Endothelial cell of umbilical vein (primary cell): Measurements from ENCODE around the gene SCARF1. TPM values are rescaled to one million over a fixed set of nuclear protein-coding genes. Genes with fewer than 3 reads are reported as not detected.

ENCODE experiments used
- BruUV-seq: library from RNA; stranded (reverse); fragments of 400-500 nt; replicated peaks from 2 replicates; lab custom pipeline; 2021; lab: Mats Ljungman, UMichigan
- CTCF ChIA-PET: fragments of 300-600, 350-600 bp; sonication (Branson Sonifier 250); formaldehyde crosslinking; loops from one replicate; lab custom pipeline; 2021; ENCODE audit warnings: antibody characterized with exemption, inconsistent platforms; lab: Charles Lee
- POLR2A ChIA-PET: fragments of 300-600, 350-600 bp; sonication (Branson Sonifier 250); formaldehyde crosslinking; loops from one replicate; lab custom pipeline; 2021; ENCODE audit warnings: antibody characterized with exemption, inconsistent platforms; lab: Charles Lee
- DNase-seq: peaks from one replicate; pipeline ENCODE4 v3.0.0-alpha.2; 2011; ENCODE audit warnings: low read depth, low spot score
- FAIRE-seq: peaks from 2 replicates; lab custom pipeline; 2011; peaks lifted over from hg19 to GRCh38; lab: Jason Lieb, UNC
- H2AFZ ChIP-seq: 2 replicates; pipeline ENCODE4 v1.6.0; 2012; ENCODE audit warnings: low read depth, low read length, control low read depth, inconsistent platforms
- H3K27ac ChIP-seq: 2 replicates; pipeline ENCODE4 v1.5.1; 2011; ENCODE audit warnings: low read depth, mild to moderate bottlenecking, control low read depth, low read length, moderate library complexity; ENCODE audit not compliant: insufficient read depth
- H3K27me3 ChIP-seq, 2 experiments: 2 replicates each; pipeline versions ENCODE4 v1.6.0 to v1.6.1; 2011; ENCODE audit warnings: low read length in 2 of 2, mixed read lengths in 1 of 2; ENCODE audit not compliant: control insufficient read depth in 2 of 2, insufficient read depth in 2 of 2
- H3K36me3 ChIP-seq, 2 experiments: 2 replicates in 1 of 2; 3 replicates in 1 of 2; pipeline ENCODE4 v1.5.1; 2011; ENCODE audit warnings: low read length in 2 of 2, mild to moderate bottlenecking in 1 of 2, moderate library complexity in 1 of 2; ENCODE audit not compliant: control insufficient read depth in 2 of 2, insufficient read depth in 2 of 2; ENCODE audit errors: extremely low read depth in 1 of 2
- H3K4me1 ChIP-seq: 3 replicates; pipeline ENCODE4 v1.5.1; 2011; ENCODE audit warnings: mild to moderate bottlenecking, low read length; ENCODE audit not compliant: control insufficient read depth, insufficient read depth; ENCODE audit errors: extremely low read depth
- H3K4me2 ChIP-seq: 2 replicates; pipeline ENCODE4 v1.6.1; 2011; ENCODE audit warnings: low read length, control low read depth, mixed read lengths; ENCODE audit not compliant: insufficient read depth
- H3K4me3 ChIP-seq, 3 experiments: fragments of 200-600 bp in 1 of 3; sonication (generic), shearing (Covaris generic) in 1 of 3; replicated peaks in 1 of 3; 2 replicates each; pipeline ENCODE4 v1.5.1; 2011 to 2016; ENCODE audit warnings: control low read depth in 3 of 3, low read length in 3 of 3, mild to moderate bottlenecking in 2 of 3, inconsistent platforms in 1 of 3, low read depth in 1 of 3, moderate library complexity in 1 of 3; ENCODE audit not compliant: insufficient read depth in 1 of 3
- H3K79me2 ChIP-seq: 2 replicates; pipeline ENCODE4 v1.6.0; 2012; ENCODE audit warnings: low read length, inconsistent platforms; ENCODE audit not compliant: control insufficient read depth, insufficient read depth
- H3K9ac ChIP-seq: replicated peaks from 2 replicates; pipeline ENCODE3; 2011; ENCODE audit warnings: low read length, control low read depth; ENCODE audit not compliant: insufficient read depth; ENCODE audit errors: extremely low read depth
- H3K9me1 ChIP-seq: replicated peaks from 3 replicates; pipeline ENCODE4 v1.6.0; 2011; ENCODE audit warnings: mild to moderate bottlenecking, low read length; ENCODE audit not compliant: control insufficient read depth, insufficient read depth; ENCODE audit errors: extremely low read depth
- H3K9me3 ChIP-seq: replicated peaks from 2 replicates; pipeline ENCODE4 v1.5.1; 2012; ENCODE audit warnings: low read length, inconsistent platforms; ENCODE audit not compliant: control insufficient read depth, insufficient read depth
- H4K20me1 ChIP-seq: replicated peaks from 2 replicates; pipeline ENCODE3; 2011; ENCODE audit warnings: mild to moderate bottlenecking, low read length; ENCODE audit not compliant: control insufficient read depth, insufficient read depth; ENCODE audit errors: extremely low read depth
- EZH2 ChIP-seq: IDR thresholded peaks from 2 replicates; pipeline ENCODE4 v1.6.1; 2012; ENCODE audit warnings: borderline replicate concordance, low read depth, mild to moderate bottlenecking, moderate library complexity, low read length, inconsistent platforms; ENCODE audit not compliant: severe bottlenecking
- FOS ChIP-seq: IDR thresholded peaks from 2 replicates; pipeline ENCODE4 v1.6.1; 2011; ENCODE audit warnings: mild to moderate bottlenecking, low read length, moderate library complexity, borderline replicate concordance; ENCODE audit not compliant: insufficient read depth
- GATA2 ChIP-seq: IDR thresholded peaks from 2 replicates; pipeline ENCODE4 v1.7.0; 2011; ENCODE audit warnings: low read depth, mild to moderate bottlenecking, moderate library complexity, mixed read lengths, low read length; ENCODE audit not compliant: insufficient read length, insufficient read depth
- JUN ChIP-seq: IDR thresholded peaks from 2 replicates; pipeline ENCODE4 v1.6.1; 2011; ENCODE audit warnings: borderline replicate concordance, low read depth; ENCODE audit not compliant: insufficient read length, insufficient read depth
- MYC ChIP-seq: IDR thresholded peaks from one replicate; pipeline ENCODE4 v1.6.1; 2011; ENCODE audit warnings: mild to moderate bottlenecking, low read depth, low read length
- POLR2A ChIP-seq: IDR thresholded peaks from 2 replicates; pipeline ENCODE4 v1.6.1; 2012; ENCODE audit warnings: low read depth, mild to moderate bottlenecking, control low read depth, low read length
- POLR2AphosphoS5 ChIP-seq: IDR thresholded peaks from 2 replicates; pipeline ENCODE4 v1.6.1; 2012; ENCODE audit warnings: low read depth, mild to moderate bottlenecking, control low read depth, low read length, moderate library complexity; ENCODE audit not compliant: insufficient read depth
- dilution Hi-C: fragments of 300-500 bp; cut with MboI; formaldehyde crosslinking; loops from one replicate; pipeline ENCODE4 v1.15.0; 2019; ENCODE audit warnings: low sequenced_read_pairs; ENCODE audit not compliant: extremely low pct_ligation_motif_present
- intact Hi-C: fragments of 100-400 bp; cut with micrococcal nuclease; formaldehyde crosslinking; loops from one replicate; pipeline ENCODE4 v1.10.0; 2022
- polyA plus RNA-seq, 4 experiments: library from polyadenylated mRNA; depleted of rRNA in 3 of 4; stranded (reverse) in 3 of 4; unstranded in 1 of 4; fragments of >200 nt; gene quantifications; 2 replicates each; pipeline versions ENCODE4 v1.2.1 to v1.2.3, GENCODE V29; 2011 to 2012; ENCODE audit warnings: missing spikeins in 1 of 4
- total RNA-seq: library from RNA; stranded (reverse); gene quantifications from 2 replicates; pipeline ENCODE4 v1.2.3, GENCODE V29; 2021
- TF ChIP-seq, protein P1 (sequence below): IDR thresholded peaks from 2 replicates; pipeline ENCODE4 v1.6.1; 2011; ENCODE audit not compliant: insufficient read depth, insufficient read length
- TF ChIP-seq, protein P2 (sequence below), 2 donors: IDR thresholded peaks; 1 replicate in 1 of 2; 2 replicates in 1 of 2; pipeline ENCODE4 v1.5.1; 2011; ENCODE audit warnings: low read length in 2 of 2, mild to moderate bottlenecking in 2 of 2, moderate library complexity in 2 of 2, control low read depth in 1 of 2, inconsistent platforms in 1 of 2, low read depth in 1 of 2; ENCODE audit not compliant: insufficient read depth in 1 of 2; ENCODE audit errors: extremely low read depth in 1 of 2

The SCARF1 gene
- total and polyA plus RNA-seq, 2 donors (not counting 3 experiments of a cell fraction or from before 2014, with no cell fraction given), result 52.8 to 93.7 TPM

DNA sequence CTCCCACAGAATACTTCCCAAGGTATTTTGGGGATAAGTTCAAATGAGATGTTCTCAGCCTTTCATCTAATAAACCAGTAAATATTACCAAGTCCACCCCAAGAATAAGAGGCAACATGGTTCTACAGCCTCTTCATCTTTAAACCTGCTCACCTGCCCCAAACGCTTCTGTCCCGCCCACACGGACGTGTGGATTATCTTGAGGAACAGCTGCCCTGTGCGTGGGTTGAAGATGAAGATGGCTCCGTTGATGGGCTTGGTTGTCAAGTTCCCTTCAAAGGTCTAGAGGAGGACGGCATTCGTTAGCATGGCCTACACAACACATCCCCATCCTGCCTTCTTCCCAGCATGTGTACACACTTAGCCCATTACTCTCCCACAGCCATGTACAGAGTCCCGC lies 12.6 kb upstream of the SCARF1 start:
- H3K36me3 ChIP-seq, result peaks cover 55 to 67% of the 10 kb centered on the region in 2 experiments
- no peak for DNase-seq

DNA sequence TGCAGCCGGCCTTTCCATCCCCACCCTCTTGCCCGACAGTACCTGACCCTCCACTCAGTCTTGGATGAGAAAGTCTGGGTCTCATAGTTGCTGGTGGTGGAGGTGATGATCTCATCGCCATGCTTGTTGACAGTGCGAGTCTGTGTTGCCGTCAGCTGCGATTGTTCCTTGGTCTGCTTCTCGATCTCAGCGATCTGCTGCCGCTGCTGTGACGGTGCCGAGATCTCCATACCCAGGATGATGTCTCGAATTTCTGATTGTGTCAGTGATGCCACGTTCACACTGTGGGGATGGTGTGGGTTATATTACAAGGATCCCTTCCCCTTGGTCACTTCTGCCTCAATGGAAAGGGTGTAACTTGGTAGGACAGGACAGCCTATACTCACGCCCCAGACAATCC lies 8.2 kb upstream of the SCARF1 start:
- dilution Hi-C loops, result no loop called here
- H3K4me3 ChIP-seq, result no peak overlapping the region
- POLR2A ChIA-PET, result no interaction called here
- intact Hi-C loops, result no loop called here
- no TSS peak for BruUV-seq
- peaks cover 9% of the 10 kb centered on the region for H3K4me1 ChIP-seq
- H3K79me2 ChIP-seq, result no peaks in the 10 kb centered on the region
- FAIRE-seq (no peak), DNase-seq (no peak)
- TF ChIP-seq, protein P1, sequence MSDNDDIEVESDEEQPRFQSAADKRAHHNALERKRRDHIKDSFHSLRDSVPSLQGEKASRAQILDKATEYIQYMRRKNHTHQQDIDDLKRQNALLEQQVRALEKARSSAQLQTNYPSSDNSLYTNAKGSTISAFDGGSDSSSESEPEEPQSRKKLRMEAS, result no peak
- TF ChIP-seq EZH2, result no peak
- TF ChIP-seq, protein P2, sequence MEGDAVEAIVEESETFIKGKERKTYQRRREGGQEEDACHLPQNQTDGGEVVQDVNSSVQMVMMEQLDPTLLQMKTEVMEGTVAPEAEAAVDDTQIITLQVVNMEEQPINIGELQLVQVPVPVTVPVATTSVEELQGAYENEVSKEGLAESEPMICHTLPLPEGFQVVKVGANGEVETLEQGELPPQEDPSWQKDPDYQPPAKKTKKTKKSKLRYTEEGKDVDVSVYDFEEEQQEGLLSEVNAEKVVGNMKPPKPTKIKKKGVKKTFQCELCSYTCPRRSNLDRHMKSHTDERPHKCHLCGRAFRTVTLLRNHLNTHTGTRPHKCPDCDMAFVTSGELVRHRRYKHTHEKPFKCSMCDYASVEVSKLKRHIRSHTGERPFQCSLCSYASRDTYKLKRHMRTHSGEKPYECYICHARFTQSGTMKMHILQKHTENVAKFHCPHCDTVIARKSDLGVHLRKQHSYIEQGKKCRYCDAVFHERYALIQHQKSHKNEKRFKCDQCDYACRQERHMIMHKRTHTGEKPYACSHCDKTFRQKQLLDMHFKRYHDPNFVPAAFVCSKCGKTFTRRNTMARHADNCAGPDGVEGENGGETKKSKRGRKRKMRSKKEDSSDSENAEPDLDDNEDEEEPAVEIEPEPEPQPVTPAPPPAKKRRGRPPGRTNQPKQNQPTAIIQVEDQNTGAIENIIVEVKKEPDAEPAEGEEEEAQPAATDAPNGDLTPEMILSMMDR (IDR thresholded peaks at IDR 0.05; ENCODE audit: extremely low read depth in 1 of 2, insufficient read depth in 1 of 2, low read depth in 1 of 2, low read length in 2 of 2), result no peak
- no peak for TF ChIP-seq POLR2A
- no peak for TF ChIP-seq JUN
- TF ChIP-seq FOS, result no peak
- TF ChIP-seq MYC, result no peak
- TF ChIP-seq POLR2AphosphoS5, result no peak
- TF ChIP-seq GATA2, result no peak
- peaks cover 45 to 57% of the 10 kb centered on the region in 2 experiments for H3K36me3 ChIP-seq
- no peak overlapping the region for H3K4me2 ChIP-seq
- no peaks in the 10 kb centered on the region for H3K9me1 ChIP-seq
- no peaks in the 10 kb centered on the region for H3K27me3 ChIP-seq
- H3K9me3 ChIP-seq, result no peaks in the 10 kb centered on the region
- H4K20me1 ChIP-seq, result no peaks in the 10 kb centered on the region
- no peak overlapping the region for H3K9ac ChIP-seq
- CTCF ChIA-PET, result interaction anchor here (1.0 to 2.1 kb wide), 2 partner anchors 18 to 79 kb away, joined by 3 to 6 read pairs; no protein-coding TSS in a partner anchor
- no peak overlapping the region for H3K27ac ChIP-seq
- no peak overlapping the region for H2AFZ ChIP-seq

More for the DNA sequence above, 12.6 kb upstream of the SCARF1 start:
- no peaks in the 10 kb centered on the region for H3K79me2 ChIP-seq
- no peak for FAIRE-seq
- dilution Hi-C loops (no loop called here), intact Hi-C loops (no loop called here)
- H3K27me3 ChIP-seq, result no peaks in the 10 kb centered on the region
- no peak overlapping the region for H3K27ac ChIP-seq
- H4K20me1 ChIP-seq, result no peaks in the 10 kb centered on the region
- no peak overlapping the region for H2AFZ ChIP-seq
- no peaks in the 10 kb centered on the region for H3K9me3 ChIP-seq
- H3K9ac ChIP-seq, result no peak overlapping the region
- ChIA-PET POLR2A (no interaction called here), CTCF (interaction anchor here (1.2 to 3.9 kb wide), 2 partner anchors 11 to 15 kb away, joined by 4 to 23 read pairs; no protein-coding TSS in a partner anchor)
- no TSS peak for BruUV-seq
- no peak overlapping the region for H3K4me3 ChIP-seq
- H3K4me1 ChIP-seq, result no peaks in the 10 kb centered on the region
- H3K4me2 ChIP-seq, result no peak overlapping the region
- TF ChIP-seq, protein P1, result no peak
- TF ChIP-seq POLR2AphosphoS5 (no peak), POLR2A (no peak), EZH2 (no peak), JUN (no peak)
- H3K9me1 ChIP-seq, result no peaks in the 10 kb centered on the region
